Uterus (tissue), 2 donors: ENCODE measurements around the gene RAI14.

Experiments
- CTCF ChIP-seq, 4 experiments: fragments of 200-600 bp in 2 of 4; fragments of 450-650 bp in 2 of 4; sonication (generic) in 2 of 4; IDR thresholded peaks; one replicate each; pipeline ENCODE4 v1.5.1; 2016 to 2019; ENCODE audit warnings: antibody characterized with exemption in 4 of 4, mild to moderate bottlenecking in 2 of 4, moderate library complexity in 1 of 4
- POLR2A ChIP-seq, 2 donors: fragments of 450-650 bp; IDR thresholded peaks; one replicate each; pipeline ENCODE4 v1.6.1; 2016; ENCODE audit warnings: antibody characterized with exemption in 2 of 2, mild to moderate bottlenecking in 1 of 2, moderate library complexity in 1 of 2

DNA sequence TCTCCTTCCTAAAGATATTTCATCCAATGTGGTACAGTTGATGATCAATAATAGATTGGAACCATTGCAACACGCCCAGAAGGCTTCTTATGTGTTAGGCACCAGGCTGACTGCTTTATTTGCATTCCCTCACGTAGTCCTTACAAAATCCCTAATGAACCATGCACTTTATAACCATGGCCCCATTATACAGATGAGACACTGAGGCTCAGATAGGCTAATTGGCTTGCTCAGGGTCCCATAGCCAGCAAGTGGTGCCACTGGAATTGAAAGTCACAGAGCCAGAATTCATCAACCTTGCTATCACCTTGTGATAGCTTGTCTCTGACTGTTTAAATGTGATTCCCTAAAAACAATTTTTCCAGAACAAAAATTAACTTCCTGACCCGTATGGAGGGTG is 27.8 kb upstream of the RAI14 start:
- TF ChIP-seq CTCF (IDR thresholded peaks at IDR 0.05): no peak
- no peak for TF ChIP-seq POLR2A (IDR thresholded peaks at IDR 0.05)
